ENCODE results near the gene NR1H3.

NR1H3 gene

DNA sequence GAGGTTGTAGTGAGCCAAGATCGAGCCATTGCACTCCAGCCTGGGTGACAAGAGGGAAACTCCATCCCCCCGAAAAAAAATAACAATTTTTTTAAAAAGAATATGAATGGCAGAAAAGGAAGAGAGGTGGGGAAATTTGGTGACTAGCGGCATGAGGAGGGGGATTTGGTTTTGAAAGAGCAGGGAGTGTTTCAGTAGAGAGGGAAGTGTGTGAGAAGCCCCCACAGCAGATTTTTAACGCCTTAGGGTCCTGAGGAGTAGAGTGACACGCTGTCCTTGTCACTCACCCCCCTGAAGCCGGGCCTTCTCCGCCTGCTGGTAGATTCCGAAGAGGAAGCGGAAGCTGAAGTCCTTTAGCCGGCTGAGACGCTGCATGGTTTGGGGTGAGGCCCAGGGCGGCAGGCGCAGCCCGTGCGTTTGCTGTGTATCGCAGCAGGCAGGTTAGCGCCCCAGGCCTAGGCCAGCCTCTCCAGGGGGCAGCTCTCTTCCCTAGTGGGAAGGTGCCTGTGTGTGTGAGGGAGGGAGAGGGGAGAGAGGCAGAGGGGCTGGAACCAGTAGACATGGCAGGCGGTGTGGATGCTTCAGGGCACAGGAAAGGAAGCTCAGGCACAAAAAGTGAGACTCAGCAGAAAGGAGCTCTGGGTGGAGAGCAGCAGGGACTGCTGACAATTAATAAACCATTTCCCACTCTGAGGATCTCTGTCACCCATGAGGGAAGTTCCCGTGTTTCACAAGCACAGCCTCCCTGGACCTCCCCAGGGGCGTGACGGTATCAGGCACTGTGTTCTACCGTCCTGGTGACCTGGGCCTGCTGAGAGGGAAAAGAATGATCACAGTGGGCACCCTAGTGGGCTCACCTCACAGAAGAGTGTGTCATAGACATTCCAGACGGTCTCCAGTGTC, 13.1 kb upstream of the NR1H3 start:
- Histone ChIP-seq H3K27me3 (ENCODE audit: insufficient read depth, low read depth) (no peaks in the 10 kb centered on the region), H2AFZ (ENCODE audit: low read depth) (no peak overlapping the region), H3K4me2 (no peak overlapping the region), H3K4me3 (IDR thresholded peaks at IDR 0.05; ENCODE audit: insufficient read depth, low read depth, low read length) (no peak overlapping the region), H3K36me3 (ENCODE audit: insufficient read depth) (no peaks in the 10 kb centered on the region), H4K20me1 (ENCODE audit: insufficient read depth) (no peaks in the 10 kb centered on the region), H3K4me1 (ENCODE audit: low read depth, poor library complexity, severe bottlenecking) (peaks cover 19% of the 10 kb centered on the region), H3K27ac (no peak overlapping the region), H3K9ac (no peak overlapping the region), H3K79me2 (ENCODE audit: insufficient read depth, low read depth) (peaks cover 4% of the 10 kb centered on the region; the same call in 1 of the 2 replicates)
- TF ChIP-seq, protein P1, sequence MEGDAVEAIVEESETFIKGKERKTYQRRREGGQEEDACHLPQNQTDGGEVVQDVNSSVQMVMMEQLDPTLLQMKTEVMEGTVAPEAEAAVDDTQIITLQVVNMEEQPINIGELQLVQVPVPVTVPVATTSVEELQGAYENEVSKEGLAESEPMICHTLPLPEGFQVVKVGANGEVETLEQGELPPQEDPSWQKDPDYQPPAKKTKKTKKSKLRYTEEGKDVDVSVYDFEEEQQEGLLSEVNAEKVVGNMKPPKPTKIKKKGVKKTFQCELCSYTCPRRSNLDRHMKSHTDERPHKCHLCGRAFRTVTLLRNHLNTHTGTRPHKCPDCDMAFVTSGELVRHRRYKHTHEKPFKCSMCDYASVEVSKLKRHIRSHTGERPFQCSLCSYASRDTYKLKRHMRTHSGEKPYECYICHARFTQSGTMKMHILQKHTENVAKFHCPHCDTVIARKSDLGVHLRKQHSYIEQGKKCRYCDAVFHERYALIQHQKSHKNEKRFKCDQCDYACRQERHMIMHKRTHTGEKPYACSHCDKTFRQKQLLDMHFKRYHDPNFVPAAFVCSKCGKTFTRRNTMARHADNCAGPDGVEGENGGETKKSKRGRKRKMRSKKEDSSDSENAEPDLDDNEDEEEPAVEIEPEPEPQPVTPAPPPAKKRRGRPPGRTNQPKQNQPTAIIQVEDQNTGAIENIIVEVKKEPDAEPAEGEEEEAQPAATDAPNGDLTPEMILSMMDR (conservative IDR thresholded peaks at IDR 0.05; ENCODE audit: low read depth, low read length) = no peak

DNA sequence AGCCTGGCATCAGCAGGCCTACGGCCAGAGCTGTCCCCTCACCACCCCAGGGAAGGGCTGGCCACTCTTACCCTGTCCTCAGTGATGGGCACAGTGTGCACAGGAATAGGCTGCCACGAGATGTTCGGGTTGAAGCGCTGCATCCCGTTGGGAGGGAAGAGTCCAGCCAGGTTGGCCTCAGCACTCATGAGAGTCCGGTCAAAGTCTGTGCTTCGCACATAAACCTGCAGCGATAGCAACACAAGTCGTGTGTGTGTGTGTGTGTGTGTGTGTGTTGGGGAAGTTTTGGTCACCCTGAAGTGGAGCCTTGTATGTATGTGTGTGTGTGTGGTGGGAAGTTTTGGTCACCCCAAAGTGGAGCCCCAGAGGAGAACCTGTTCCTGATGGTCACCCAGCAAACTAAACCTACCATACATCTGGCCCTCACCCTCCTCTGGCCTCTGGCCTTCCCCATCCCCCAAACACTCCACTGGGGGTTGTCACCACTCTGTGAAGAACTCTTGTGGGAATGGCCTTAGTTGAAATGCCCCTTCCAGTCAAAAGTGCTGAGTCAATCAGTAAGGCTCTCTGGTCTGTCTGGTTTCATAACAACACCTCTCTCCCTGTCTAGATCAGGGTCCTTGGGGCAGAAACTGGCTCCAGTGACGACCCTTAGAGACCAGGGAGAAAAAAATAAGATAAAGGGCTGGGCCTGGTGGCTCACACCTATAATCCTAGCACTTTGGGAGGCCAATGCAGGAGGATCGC, 12.0 kb upstream of the NR1H3 start:
- H3K79me2 ChIP-seq (ENCODE audit: insufficient read depth, low read depth) = peaks cover 4% of the 10 kb centered on the region; the same call in 1 of the 2 replicates
- H3K27ac ChIP-seq = no peak overlapping the region
- TF ChIP-seq, protein P1 (conservative IDR thresholded peaks at IDR 0.05; ENCODE audit: low read depth, low read length) = no peak
- H3K9ac ChIP-seq = no peak overlapping the region
- H4K20me1 ChIP-seq (ENCODE audit: insufficient read depth) = no peaks in the 10 kb centered on the region
- H3K27me3 ChIP-seq (ENCODE audit: insufficient read depth, low read depth) = no peaks in the 10 kb centered on the region
- peaks cover 21% of the 10 kb centered on the region for H3K4me1 ChIP-seq (ENCODE audit: low read depth, poor library complexity, severe bottlenecking)
- no peak overlapping the region for H3K4me3 ChIP-seq (IDR thresholded peaks at IDR 0.05; ENCODE audit: insufficient read depth, low read depth, low read length)
- peak overlapping the region; percentile 25; the same call in 1 of the 2 replicates for H3K4me2 ChIP-seq
- no peaks in the 10 kb centered on the region for H3K36me3 ChIP-seq (ENCODE audit: insufficient read depth)
- H2AFZ ChIP-seq (ENCODE audit: low read depth) = no peak overlapping the region

DNA sequence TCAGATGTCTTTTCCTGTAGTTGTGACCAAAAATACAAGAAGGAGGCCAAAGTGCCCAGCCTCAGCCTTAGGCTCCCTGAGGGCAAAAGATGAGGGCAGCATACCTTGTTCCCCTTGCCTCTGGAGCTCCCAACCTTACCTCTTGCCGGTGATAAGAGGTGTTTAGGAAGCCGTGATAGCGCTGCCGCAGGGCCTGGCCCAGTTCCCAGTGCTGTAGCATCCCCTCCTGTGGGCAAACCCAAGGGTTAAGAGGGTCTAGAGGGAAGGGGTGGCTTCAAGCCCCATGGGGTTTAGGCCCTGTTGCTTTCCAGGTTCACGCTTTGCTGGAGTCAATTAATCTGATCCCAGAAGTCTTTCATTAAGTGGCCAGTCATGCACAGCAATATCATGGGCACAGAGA, 10.3 kb upstream of the NR1H3 start:
- Histone ChIP-seq H4K20me1 (ENCODE audit: insufficient read depth) (no peaks in the 10 kb centered on the region), H3K4me1 (ENCODE audit: low read depth, poor library complexity, severe bottlenecking) (peaks cover 21% of the 10 kb centered on the region), H3K27me3 (ENCODE audit: insufficient read depth, low read depth) (no peaks in the 10 kb centered on the region), H3K36me3 (ENCODE audit: insufficient read depth) (no peaks in the 10 kb centered on the region), H3K4me2 (peak overlapping the region; percentile 91), H3K9ac (no peak overlapping the region), H3K27ac (no peak overlapping the region), H3K4me3 (IDR thresholded peaks at IDR 0.05; ENCODE audit: insufficient read depth, low read depth, low read length) (no peak overlapping the region), H2AFZ (ENCODE audit: low read depth) (no peak overlapping the region), H3K79me2 (ENCODE audit: insufficient read depth, low read depth) (peaks cover 4% of the 10 kb centered on the region; the same call in 1 of the 2 replicates)
- TF ChIP-seq, protein P1 (conservative IDR thresholded peaks at IDR 0.05; ENCODE audit: low read depth, low read length) = no peak

DNA sequence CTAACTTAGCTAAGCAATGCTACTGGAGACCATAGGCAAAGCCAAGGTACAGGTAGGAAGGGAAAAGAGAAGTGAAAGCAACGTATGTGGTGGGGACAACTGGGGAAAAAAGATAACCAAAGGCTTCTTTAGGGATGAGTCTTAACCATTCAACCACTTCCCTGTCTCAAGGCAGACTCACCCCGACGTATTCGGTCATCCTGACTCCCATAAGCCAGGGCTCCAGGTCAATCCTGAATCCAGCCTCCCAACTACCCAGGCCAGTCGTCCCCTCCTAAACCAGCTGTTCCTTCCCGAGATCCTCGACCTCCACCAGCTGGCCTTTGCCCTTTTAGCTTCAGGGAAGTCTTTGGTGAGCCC, 9.5 kb upstream of the NR1H3 start:
- peaks cover 4% of the 10 kb centered on the region; the same call in 1 of the 2 replicates for H3K79me2 ChIP-seq (ENCODE audit: insufficient read depth, low read depth)
- peak overlapping the region; percentile 91 for H3K4me2 ChIP-seq
- no peak overlapping the region for H3K4me3 ChIP-seq (IDR thresholded peaks at IDR 0.05; ENCODE audit: insufficient read depth, low read depth, low read length)
- peak overlapping the region; percentile 97 for H2AFZ ChIP-seq (ENCODE audit: low read depth)
- no peaks in the 10 kb centered on the region for H3K27me3 ChIP-seq (ENCODE audit: insufficient read depth, low read depth)
- H3K9ac ChIP-seq = peak overlapping the region; percentile 82
- TF ChIP-seq, protein P1 (conservative IDR thresholded peaks at IDR 0.05; ENCODE audit: low read depth, low read length) = no peak
- H3K27ac ChIP-seq = peak overlapping the region; percentile 62
- no peaks in the 10 kb centered on the region for H4K20me1 ChIP-seq (ENCODE audit: insufficient read depth)
- peaks cover 21% of the 10 kb centered on the region for H3K4me1 ChIP-seq (ENCODE audit: low read depth, poor library complexity, severe bottlenecking)
- no peaks in the 10 kb centered on the region for H3K36me3 ChIP-seq (ENCODE audit: insufficient read depth)
